ENCODE data around the gene MMP11.

The MMP11 gene

DNA sequence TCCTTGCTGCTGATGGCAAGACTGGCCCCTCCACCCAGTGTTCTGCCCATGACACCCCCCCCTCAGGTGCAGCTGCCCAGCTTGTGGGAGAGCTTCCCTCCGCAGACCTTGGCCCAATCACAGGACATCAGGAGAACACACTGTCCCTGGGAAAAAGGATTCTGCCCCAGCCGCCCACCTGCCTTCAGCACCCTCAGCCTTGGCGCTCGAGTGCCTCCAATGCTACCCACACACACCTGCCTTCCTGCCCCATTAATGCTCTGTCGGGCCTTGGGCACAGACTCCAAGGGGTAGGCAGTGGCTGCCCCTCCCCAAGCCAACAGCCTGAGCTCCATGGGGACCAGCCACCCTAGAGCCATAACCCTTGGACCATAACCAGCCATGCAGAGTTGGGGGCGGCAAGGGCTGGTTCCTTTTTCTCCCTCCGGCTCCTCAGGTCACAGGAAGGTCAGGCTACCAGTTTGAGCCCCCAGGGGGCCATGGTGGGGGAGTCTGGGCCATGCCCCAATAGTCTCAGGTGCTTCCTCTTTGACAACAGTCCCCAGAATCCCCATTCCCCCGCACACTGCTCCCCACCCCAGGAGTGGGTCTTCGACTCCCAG, 20.5 kb upstream of the MMP11 start:
- no peak overlapping the region for H4K12ac ChIP-seq (ENCODE audit: low read depth, low read length)
- H2AK5ac ChIP-seq (ENCODE audit: low read length): no peak overlapping the region
- peaks cover 11% of the 10 kb centered on the region for H3K79me1 ChIP-seq (ENCODE audit: low read length)
- no peak overlapping the region for H3K23ac ChIP-seq (ENCODE audit: low read length)
- H4K91ac ChIP-seq (ENCODE audit: low read depth, low read length): no peak overlapping the region
- no peaks in the 10 kb centered on the region for H3K27me3 ChIP-seq (ENCODE audit: insufficient read depth, low read length)
- H2BK5ac ChIP-seq (ENCODE audit: low read depth, low read length, poor library complexity): no peak overlapping the region
- peaks cover 2 to 7% of the 10 kb centered on the region in 2 experiments for H3K4me1 ChIP-seq (ENCODE audit: control insufficient read depth in 1 of 2, insufficient read depth in 2 of 2, low read length in 2 of 2)
- H3K36me3 ChIP-seq (ENCODE audit: control insufficient read depth in 1 of 2, insufficient read depth in 2 of 2, low read length in 2 of 2): no peaks in the 10 kb centered on the region
- peak overlapping the region; percentile 42 for H3K9ac ChIP-seq (ENCODE audit: low read length)
- no peak overlapping the region for H4K8ac ChIP-seq (ENCODE audit: low read depth, low read length)
- H3K14ac ChIP-seq (ENCODE audit: low read length): no peak overlapping the region
- H2BK12ac ChIP-seq (ENCODE audit: low read length): no peak overlapping the region
- no peak overlapping the region for H3K4me2 ChIP-seq (ENCODE audit: low read length)
- no CpG with 5 or more reads among the region's 9 CpGs for WGBS (ENCODE audit: extremely low coverage, insufficient coverage, insufficient read length)
- no peak overlapping the region for H2BK120ac ChIP-seq (ENCODE audit: insufficient read depth, low read length, poor library complexity)
- no peak overlapping the region for H3K27ac ChIP-seq (ENCODE audit: low read depth, low read length)
- peaks cover 3% of the 10 kb centered on the region for H3K9me3 ChIP-seq (ENCODE audit: insufficient read depth, low read depth, low read length)
- peak overlapping the region; percentile 44 for H3K4me3 ChIP-seq (ENCODE audit: low read depth, low read length)
- H3K79me2 ChIP-seq (ENCODE audit: control insufficient read depth, insufficient read depth, low read length, poor library complexity): peaks cover 6% of the 10 kb centered on the region
- H2AFZ ChIP-seq (ENCODE audit: insufficient read depth, low read length, poor library complexity): no peak overlapping the region
- no peak for DNase-seq
- no peak overlapping the region for H3K18ac ChIP-seq (ENCODE audit: low read length)
- no peak overlapping the region for H3K4ac ChIP-seq (ENCODE audit: low read depth, low read length)

GRCh38 chr22:23752750-23753149, 19.9 kb upstream of the MMP11 start:
- Histone ChIP-seq H3K4me2 (ENCODE audit: low read length) (no peak overlapping the region), H4K12ac (ENCODE audit: low read depth, low read length) (no peak overlapping the region), H3K14ac (ENCODE audit: low read length) (no peak overlapping the region), H4K8ac (ENCODE audit: low read depth, low read length) (no peak overlapping the region), H3K9me3 (ENCODE audit: insufficient read depth, low read depth, low read length) (peaks cover 3% of the 10 kb centered on the region), H3K4me3 (ENCODE audit: low read depth, low read length) (peak overlapping the region; percentile 18), H3K9ac (ENCODE audit: low read length) (peak overlapping the region; percentile 5), H2BK12ac (ENCODE audit: low read length) (no peak overlapping the region), H3K36me3 (ENCODE audit: control insufficient read depth in 1 of 2, insufficient read depth in 2 of 2, low read length in 2 of 2) (no peaks in the 10 kb centered on the region), H3K27ac (ENCODE audit: low read depth, low read length) (no peak overlapping the region), H3K4me1 (ENCODE audit: control insufficient read depth in 1 of 2, insufficient read depth in 2 of 2, low read length in 2 of 2) (peaks cover 2 to 7% of the 10 kb centered on the region in 2 experiments), H2BK5ac (ENCODE audit: low read depth, low read length, poor library complexity) (no peak overlapping the region), H3K79me1 (ENCODE audit: low read length) (peaks cover 11% of the 10 kb centered on the region), H3K27me3 (ENCODE audit: insufficient read depth, low read length) (no peaks in the 10 kb centered on the region), H3K79me2 (ENCODE audit: control insufficient read depth, insufficient read depth, low read length, poor library complexity) (peaks cover 6% of the 10 kb centered on the region), H3K18ac (ENCODE audit: low read length) (no peak overlapping the region), H2AFZ (ENCODE audit: insufficient read depth, low read length, poor library complexity) (no peak overlapping the region), H3K4ac (ENCODE audit: low read depth, low read length) (no peak overlapping the region), H3K23ac (ENCODE audit: low read length) (no peak overlapping the region), H2BK120ac (ENCODE audit: insufficient read depth, low read length, poor library complexity) (no peak overlapping the region), H2AK5ac (ENCODE audit: low read length) (no peak overlapping the region), H4K91ac (ENCODE audit: low read depth, low read length) (no peak overlapping the region)
- no peak for DNase-seq
- WGBS (ENCODE audit: extremely low coverage, insufficient coverage, insufficient read length): no CpG with 5 or more reads among the region's 16 CpGs

GRCh38 chr22:23753385-23753784, 19.3 kb upstream of the MMP11 start:
- no peak overlapping the region for H3K27ac ChIP-seq (ENCODE audit: low read depth, low read length)
- H2AFZ ChIP-seq (ENCODE audit: insufficient read depth, low read length, poor library complexity): no peak overlapping the region
- no peak overlapping the region for H4K8ac ChIP-seq (ENCODE audit: low read depth, low read length)
- H3K4me2 ChIP-seq (ENCODE audit: low read length): no peak overlapping the region
- no peak overlapping the region for H4K91ac ChIP-seq (ENCODE audit: low read depth, low read length)
- H3K14ac ChIP-seq (ENCODE audit: low read length): no peak overlapping the region
- H3K36me3 ChIP-seq (ENCODE audit: control insufficient read depth in 1 of 2, insufficient read depth in 2 of 2, low read length in 2 of 2): no peaks in the 10 kb centered on the region
- H2AK5ac ChIP-seq (ENCODE audit: low read length): no peak overlapping the region
- no CpG with 5 or more reads among the region's 2 CpGs for WGBS (ENCODE audit: extremely low coverage, insufficient coverage, insufficient read length)
- H2BK12ac ChIP-seq (ENCODE audit: low read length): no peak overlapping the region
- H3K9me3 ChIP-seq (ENCODE audit: insufficient read depth, low read depth, low read length): peaks cover 3% of the 10 kb centered on the region
- H2BK120ac ChIP-seq (ENCODE audit: insufficient read depth, low read length, poor library complexity): no peak overlapping the region
- no peak overlapping the region for H3K4ac ChIP-seq (ENCODE audit: low read depth, low read length)
- H3K79me1 ChIP-seq (ENCODE audit: low read length): peaks cover 11% of the 10 kb centered on the region
- no peak overlapping the region for H4K12ac ChIP-seq (ENCODE audit: low read depth, low read length)
- DNase-seq: no peak
- H3K4me1 ChIP-seq (ENCODE audit: control insufficient read depth in 1 of 2, insufficient read depth in 2 of 2, low read length in 2 of 2): peaks cover 2 to 7% of the 10 kb centered on the region in 2 experiments
- H3K4me3 ChIP-seq (ENCODE audit: low read depth, low read length): no peak overlapping the region
- no peak overlapping the region for H3K9ac ChIP-seq (ENCODE audit: low read length)
- H3K18ac ChIP-seq (ENCODE audit: low read length): no peak overlapping the region
- H2BK5ac ChIP-seq (ENCODE audit: low read depth, low read length, poor library complexity): no peak overlapping the region
- H3K23ac ChIP-seq (ENCODE audit: low read length): no peak overlapping the region
- no peaks in the 10 kb centered on the region for H3K27me3 ChIP-seq (ENCODE audit: insufficient read depth, low read length)
- H3K79me2 ChIP-seq (ENCODE audit: control insufficient read depth, insufficient read depth, low read length, poor library complexity): peaks cover 6% of the 10 kb centered on the region

DNA sequence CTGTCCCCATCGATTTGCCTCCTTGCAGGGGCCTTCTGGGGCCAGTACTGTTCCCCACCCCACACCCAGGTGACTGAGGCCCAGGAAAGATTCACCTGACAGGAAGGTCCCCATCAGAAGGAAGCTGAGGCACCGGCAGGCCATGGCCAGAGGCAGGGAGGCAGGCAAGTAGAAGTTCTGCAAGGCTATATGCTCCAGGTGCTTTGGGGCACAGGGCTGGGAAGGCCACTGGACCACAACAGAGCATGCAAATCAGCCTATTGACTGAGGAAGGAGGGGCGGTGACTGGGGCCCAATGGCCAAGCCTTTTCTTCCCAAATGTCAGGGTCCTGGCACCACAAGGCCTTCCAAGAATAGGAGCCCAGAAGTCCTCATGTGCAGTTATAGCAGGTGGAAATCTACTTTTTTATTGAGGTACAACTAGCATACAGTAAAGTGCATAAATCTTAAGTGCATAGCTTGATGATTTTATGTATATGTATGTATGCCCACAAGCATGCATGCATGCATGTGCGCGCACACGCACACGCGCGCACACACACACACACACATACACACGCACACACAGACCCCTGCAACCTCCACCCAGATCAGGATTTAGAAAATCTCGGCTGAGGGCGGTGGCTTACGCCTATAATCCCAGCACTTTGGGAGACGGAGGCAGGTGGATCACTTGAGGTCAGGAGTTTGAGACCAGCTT, 18.3 kb upstream of the MMP11 start, which contains the start of gene VPREB3:
Gene VPREB3 (minus strand): TSS at position 206 of the 700 bp plus-strand sequence. CDS start 62 bp downstream, at position 144.
- no peak within 1 kb of the TSS for H3K4me2 ChIP-seq (ENCODE audit: low read length)
- H3K79me1 ChIP-seq (ENCODE audit: low read length): peaks cover 11% of the 10 kb centered on the region
- H3K4me3 ChIP-seq (ENCODE audit: low read depth, low read length): no peak within 1 kb of the TSS
- no peak within 1 kb of the TSS for H3K4ac ChIP-seq (ENCODE audit: low read depth, low read length)
- DNase-seq: no peak
- H3K23ac ChIP-seq (ENCODE audit: low read length): no peak within 1 kb of the TSS
- no peaks in the 10 kb centered on the region for H3K27me3 ChIP-seq (ENCODE audit: insufficient read depth, low read length)
- H2AK5ac ChIP-seq (ENCODE audit: low read length): no peak within 1 kb of the TSS
- no peak within 1 kb of the TSS for H3K14ac ChIP-seq (ENCODE audit: low read length)
- H2BK120ac ChIP-seq (ENCODE audit: insufficient read depth, low read length, poor library complexity): no peak within 1 kb of the TSS
- H2BK12ac ChIP-seq (ENCODE audit: low read length): no peak within 1 kb of the TSS
- H3K18ac ChIP-seq (ENCODE audit: low read length): no peak within 1 kb of the TSS
- peaks cover 6% of the 10 kb centered on the region for H3K79me2 ChIP-seq (ENCODE audit: control insufficient read depth, insufficient read depth, low read length, poor library complexity)
- WGBS (ENCODE audit: extremely low coverage, insufficient coverage, insufficient read length): no CpG with 5 or more reads among the region's 14 CpGs
- no peak within 1 kb of the TSS for H4K91ac ChIP-seq (ENCODE audit: low read depth, low read length)
- no peak within 1 kb of the TSS for H2BK5ac ChIP-seq (ENCODE audit: low read depth, low read length, poor library complexity)
- no peak within 1 kb of the TSS for H4K12ac ChIP-seq (ENCODE audit: low read depth, low read length)
- peaks cover 2 to 7% of the 10 kb centered on the region in 2 experiments for H3K4me1 ChIP-seq (ENCODE audit: control insufficient read depth in 1 of 2, insufficient read depth in 2 of 2, low read length in 2 of 2)
- H3K27ac ChIP-seq (ENCODE audit: low read depth, low read length): no peak within 1 kb of the TSS
- H4K8ac ChIP-seq (ENCODE audit: low read depth, low read length): no peak within 1 kb of the TSS
- H2AFZ ChIP-seq (ENCODE audit: insufficient read depth, low read length, poor library complexity): no peak within 1 kb of the TSS
- H3K36me3 ChIP-seq (ENCODE audit: control insufficient read depth in 1 of 2, insufficient read depth in 2 of 2, low read length in 2 of 2): no peaks in the 10 kb centered on the region
- H3K9me3 ChIP-seq (ENCODE audit: insufficient read depth, low read depth, low read length): peaks cover 3% of the 10 kb centered on the region
- H3K9ac ChIP-seq (ENCODE audit: low read length): no peak within 1 kb of the TSS

Measured in trophoblast cell (in vitro differentiated cells and primary cell).